PC-3 (cell line): Measurements from ENCODE around the gene KIAA1217.

Experiments used
- CTCF ChIP-seq: fragments of 300-600 bp; sonication (generic); conservative IDR thresholded peaks from 2 replicates; pipeline ENCODE4 v1.5.1; 2017; ENCODE audit warnings: antibody characterized with exemption, low read depth, mild to moderate bottlenecking, low read length
- EZH2 ChIP-seq: fragments of 300-600 bp; sonication (generic); IDR thresholded peaks from one replicate; pipeline ENCODE4 v1.6.1; 2017; ENCODE audit warnings: antibody characterized with exemption, mild to moderate bottlenecking, low read length; ENCODE audit not compliant: unreplicated experiment

DNA sequence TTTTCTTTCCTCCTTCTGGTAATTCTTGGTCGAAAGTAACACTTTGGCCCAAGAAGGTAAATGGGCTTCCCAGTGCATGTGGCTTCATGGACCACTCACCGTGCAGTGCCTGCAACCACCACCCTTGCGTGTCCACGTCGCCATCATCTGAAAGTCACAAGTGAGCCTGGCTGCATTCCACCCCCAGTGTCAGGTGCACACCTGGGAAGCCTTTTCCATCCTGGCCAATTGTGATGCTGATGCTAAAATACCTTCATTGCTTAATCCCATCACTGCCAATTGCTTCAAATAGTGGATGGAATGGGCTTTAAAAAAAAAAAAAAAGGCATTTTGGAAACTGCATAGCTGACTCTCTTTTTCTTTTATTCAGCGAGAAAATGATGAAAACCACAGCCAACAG, 285.8 kb downstream of the KIAA1217 start:
- TF ChIP-seq EZH2 (no peak), CTCF (no peak)
